Measurements from ENCODE around the gene TFF3.
A peak's percentile ranks its signal among the peaks of the same experiment; 100 is the strongest.

TFF3 gene

GRCh38 chr21:42356650-42357049, 41.4 kb upstream of the TFF3 start:
- H3K4me1 ChIP-seq = peaks cover 18% of the 10 kb centered on the region
- no peak overlapping the region for H3K9ac ChIP-seq
- H3K27ac ChIP-seq = no peak overlapping the region
- H3K36me3 ChIP-seq = no peaks in the 10 kb centered on the region
- H3K4me3 ChIP-seq = no peak overlapping the region
- no peak overlapping the region for H3K4me2 ChIP-seq
- no peak for TF ChIP-seq Cebpa-rat (IDR thresholded peaks at IDR 0.05)
- no peaks in the 10 kb centered on the region for H4K20me1 ChIP-seq
- H3K27me3 ChIP-seq = no peaks in the 10 kb centered on the region
- H3K9me3 ChIP-seq = peaks cover 42% of the 10 kb centered on the region

GRCh38 chr21:42356046-42356445, 40.8 kb upstream of the TFF3 start:
- Histone ChIP-seq H3K27me3 (no peaks in the 10 kb centered on the region), H3K4me1 (peaks cover 12% of the 10 kb centered on the region), H4K20me1 (no peaks in the 10 kb centered on the region), H3K36me3 (no peaks in the 10 kb centered on the region), H3K27ac (no peak overlapping the region), H3K9ac (no peak overlapping the region), H3K4me2 (no peak overlapping the region), H3K9me3 (peaks cover 42% of the 10 kb centered on the region), H3K4me3 (no peak overlapping the region)
- no peak for TF ChIP-seq Cebpa-rat (IDR thresholded peaks at IDR 0.05)

- Histone ChIP-seq H3K27me3 (no peaks in the 10 kb centered on the region), H3K9ac (no peak overlapping the region), H4K20me1 (no peaks in the 10 kb centered on the region), H3K9me3 (peaks cover 40% of the 10 kb centered on the region), H3K4me3 (no peak overlapping the region), H3K27ac (no peak overlapping the region), H3K4me1 (peaks cover 10% of the 10 kb centered on the region), H3K36me3 (no peaks in the 10 kb centered on the region), H3K4me2 (peak overlapping the region; percentile 42)
- TF ChIP-seq Cebpa-rat (IDR thresholded peaks at IDR 0.05) = no peak
These were observed 38.4 kb upstream of the TFF3 start for GRCh38 chr21:42353623-42354022.

GRCh38 chr21:42352441-42353095, 37.4 kb upstream of the TFF3 start:
- Histone ChIP-seq H3K4me3 (no peak overlapping the region), H3K9me3 (peaks cover 42% of the 10 kb centered on the region), H3K9ac (no peak overlapping the region), H3K27ac (no peak overlapping the region), H3K27me3 (no peaks in the 10 kb centered on the region), H3K4me2 (no peak overlapping the region), H4K20me1 (no peaks in the 10 kb centered on the region), H3K4me1 (peaks cover 12% of the 10 kb centered on the region), H3K36me3 (no peaks in the 10 kb centered on the region)
- TF ChIP-seq Cebpa-rat (IDR thresholded peaks at IDR 0.05) = no peak

GRCh38 chr21:42351626-42352440, 36.6 kb upstream of the TFF3 start:
- Histone ChIP-seq H4K20me1 (no peaks in the 10 kb centered on the region), H3K4me2 (no peak overlapping the region), H3K36me3 (no peaks in the 10 kb centered on the region), H3K4me3 (no peak overlapping the region), H3K9ac (no peak overlapping the region), H3K27me3 (no peaks in the 10 kb centered on the region), H3K9me3 (peaks cover 40% of the 10 kb centered on the region), H3K4me1 (peaks cover 14% of the 10 kb centered on the region), H3K27ac (no peak overlapping the region)
- no peak for TF ChIP-seq Cebpa-rat (IDR thresholded peaks at IDR 0.05)

- no peak within 1 kb of the TSS for H3K4me2 ChIP-seq
These were observed 35.8 kb upstream of the TFF3 start, which contains the start of gene TFF2 for GRCh38 chr21:42350927-42351426. Gene TFF2, minus strand, starts transcription at chr21:42350994. Its CDS starts 37 bp downstream, at chr21:42350957.

GRCh38 chr21:42350318-42350910, 35.2 kb upstream of the TFF3 start:
- TF ChIP-seq Cebpa-rat (IDR thresholded peaks at IDR 0.05) = no peak
- Histone ChIP-seq H3K4me2 (no peak overlapping the region), H3K9me3 (peaks cover 28% of the 10 kb centered on the region), H3K36me3 (no peaks in the 10 kb centered on the region), H3K4me1 (peaks cover 14% of the 10 kb centered on the region), H3K9ac (no peak overlapping the region), H3K27me3 (no peaks in the 10 kb centered on the region), H3K27ac (no peak overlapping the region), H4K20me1 (no peaks in the 10 kb centered on the region), H3K4me3 (no peak overlapping the region)

More at GRCh38 chr21:42350927-42351426, 35.8 kb upstream of the TFF3 start, which contains the start of gene TFF2:
- Histone ChIP-seq H3K27ac (no peak within 1 kb of the TSS), H3K4me1 (peaks cover 14% of the 10 kb centered on the region), H3K36me3 (no peaks in the 10 kb centered on the region), H4K20me1 (no peaks in the 10 kb centered on the region), H3K9ac (no peak within 1 kb of the TSS), H3K27me3 (no peaks in the 10 kb centered on the region), H3K9me3 (peaks cover 34% of the 10 kb centered on the region), H3K4me3 (no peak within 1 kb of the TSS)
- TF ChIP-seq Cebpa-rat (IDR thresholded peaks at IDR 0.05) = no peak

GRCh38 chr21:42349420-42350317, 34.5 kb upstream of the TFF3 start:
- no peaks in the 10 kb centered on the region for H4K20me1 ChIP-seq
- no peak overlapping the region for H3K9ac ChIP-seq
- no peaks in the 10 kb centered on the region for H3K27me3 ChIP-seq
- no peaks in the 10 kb centered on the region for H3K36me3 ChIP-seq
- H3K27ac ChIP-seq = no peak overlapping the region
- H3K9me3 ChIP-seq = 0 out of 2 replicates have a peak, but pooled peaks cover 21% of the 10 kb centered on the region
- H3K4me2 ChIP-seq = no peak overlapping the region
- TF ChIP-seq Cebpa-rat (IDR thresholded peaks at IDR 0.05) = no peak
- H3K4me1 ChIP-seq = peaks cover 14% of the 10 kb centered on the region
- H3K4me3 ChIP-seq = no peak overlapping the region

GRCh38 chr21:42348762-42349161, 33.6 kb upstream of the TFF3 start:
- Histone ChIP-seq H3K27me3 (no peaks in the 10 kb centered on the region), H3K4me3 (no peak overlapping the region), H3K4me1 (peaks cover 11% of the 10 kb centered on the region), H3K9ac (no peak overlapping the region), H3K4me2 (no peak overlapping the region), H4K20me1 (no peaks in the 10 kb centered on the region), H3K36me3 (no peaks in the 10 kb centered on the region), H3K27ac (no peak overlapping the region), H3K9me3 (0 out of 2 replicates have a peak, but pooled peaks cover 12% of the 10 kb centered on the region)
- TF ChIP-seq Cebpa-rat (IDR thresholded peaks at IDR 0.05) = no peak
